ENCODE measurements around the gene PTGER4.
"Not testable (repeated sequence)": the region's sequence is repeated elsewhere in the genome, so short reads cannot be mapped to it uniquely, and the experiment has no call there.

Gene PTGER4

GRCh38 chr5:40694433-40694832 is 14.7 kb downstream of the PTGER4 start:
- DNase-seq = no peak

- DNase-seq = no peak
These were observed 20.5 kb downstream of the PTGER4 start for GRCh38 chr5:40700116-40700782.

- DNase-seq = not testable (repeated sequence)
These were observed 22.3 kb downstream of the PTGER4 start for GRCh38 chr5:40702027-40702426.

GRCh38 chr5:40705484-40705883 is 25.8 kb downstream of the PTGER4 start:
- not testable (repeated sequence) for DNase-seq

- not testable (repeated sequence) for DNase-seq
These were observed 30.9 kb downstream of the PTGER4 start for GRCh38 chr5:40710575-40710974.

GRCh38 chr5:40714001-40714400 is 34.3 kb downstream of the PTGER4 start:
- DNase-seq = no peak

- DNase-seq = no peak
These were observed 36.3 kb downstream of the PTGER4 start for GRCh38 chr5:40716000-40716399.

GRCh38 chr5:40716590-40716989 is 36.9 kb downstream of the PTGER4 start:
- DNase-seq = no peak

- no peak for DNase-seq
These were observed 37.6 kb downstream of the PTGER4 start for GRCh38 chr5:40717281-40717680.

- no peak for DNase-seq
These were observed 40.4 kb downstream of the PTGER4 start for GRCh38 chr5:40720069-40720468.

- not testable (repeated sequence) for DNase-seq
These were observed 42.8 kb downstream of the PTGER4 start for GRCh38 chr5:40722497-40722911.

GRCh38 chr5:40733434-40733833 is 53.7 kb downstream of the PTGER4 start:
- no peak for DNase-seq

GRCh38 chr5:40733879-40734563 is 54.3 kb downstream of the PTGER4 start:
- DNase-seq = no peak

GRCh38 chr5:40734986-40735385 is 55.3 kb downstream of the PTGER4 start:
- DNase-seq = no peak

GRCh38 chr5:40735609-40736008 is 55.9 kb downstream of the PTGER4 start:
- no peak for DNase-seq

- DNase-seq = peak; percentile 4 to 69
These were observed 56.6 kb downstream of the PTGER4 start for GRCh38 chr5:40736103-40736875.

GRCh38 chr5:40738502-40738901 is 58.8 kb downstream of the PTGER4 start:
- no peak for DNase-seq

Data from NCI-H1930 (cell line).